Kasumi-1 (cell line): ENCODE measurements around the gene DOC2A.
"Not testable (repeated sequence)": the region's sequence is repeated elsewhere in the genome, so short reads cannot be mapped to it uniquely, and the experiment has no call there.

Experiments
- DNase-seq, 2 experiments: peaks; one replicate each; lab custom pipeline; 2025; lab: John Stamatoyannopoulos, UW

DOC2A gene

GRCh38 chr16:30010844-30011713, at the start of gene DOC2A:
Gene DOC2A (minus strand): TSS chr16:30011027. CDS start chr16:30010222, 805 bp downstream.
- DNase-seq, result no peak

- DNase-seq, result no peak
Measured at GRCh38 chr16:30060346-30060745, 49.5 kb upstream of the DOC2A start.

GRCh38 chr16:30054959-30055553, 44.2 kb upstream of the DOC2A start:
- DNase-seq, result peak in 1 of 2 experiments; percentile 17

- DNase-seq, result no peak
Measured at GRCh38 chr16:30054451-30054850, 43.6 kb upstream of the DOC2A start.

GRCh38 chr16:30053376-30054015, 42.7 kb upstream of the DOC2A start:
- no peak for DNase-seq

GRCh38 chr16:30052671-30053372, 42.0 kb upstream of the DOC2A start:
- DNase-seq, result peak; percentile 67 to 68

GRCh38 chr16:30051518-30051917, 40.7 kb upstream of the DOC2A start:
- DNase-seq, result no peak

- no peak for DNase-seq
Measured at GRCh38 chr16:30049871-30050270, 39.0 kb upstream of the DOC2A start.

GRCh38 chr16:30046588-30046987, 35.8 kb upstream of the DOC2A start:
- no peak for DNase-seq

- no peak for DNase-seq
Measured at GRCh38 chr16:30046178-30046577, 35.4 kb upstream of the DOC2A start.

- DNase-seq, result peak in 1 of 2 experiments; percentile 10
Measured at GRCh38 chr16:30041841-30042240, 31.0 kb upstream of the DOC2A start.

- not testable (repeated sequence) for DNase-seq
Measured at GRCh38 chr16:30040690-30041089, 29.9 kb upstream of the DOC2A start.

- DNase-seq, result peak in 1 of 2 experiments; percentile 43
Measured at GRCh38 chr16:30040221-30040620, 29.4 kb upstream of the DOC2A start.

GRCh38 chr16:30033270-30033669, 22.4 kb upstream of the DOC2A start:
- no peak for DNase-seq

- peak; percentile 40 to 41 for DNase-seq
Measured at GRCh38 chr16:30032083-30032819, 21.4 kb upstream of the DOC2A start.

- no peak for DNase-seq
Measured at GRCh38 chr16:30031477-30031918, 20.7 kb upstream of the DOC2A start.

GRCh38 chr16:30030841-30031413, 20.1 kb upstream of the DOC2A start, which contains the start of gene TLCD3B:
Gene TLCD3B (minus strand): TSS chr16:30031271. CDS start chr16:30030527, 744 bp downstream.
- no peak for DNase-seq

GRCh38 chr16:30030011-30030685, 19.3 kb upstream of the DOC2A start:
- no peak for DNase-seq

GRCh38 chr16:30028438-30029076, 17.7 kb upstream of the DOC2A start:
- no peak for DNase-seq
